ENCODE results near the gene RFT1.
A peak's percentile ranks its signal among the peaks of the same experiment; 100 is the strongest.

The RFT1 gene

GRCh38 chr3:53122933-53123305 lies 7.3 kb downstream of the RFT1 start:
- TF ChIP-seq CTCF (IDR thresholded peaks at IDR 0.05; ENCODE audit: low read depth, low read length) (no peak), POLR2A (IDR thresholded peaks at IDR 0.05; ENCODE audit: extremely low read depth, insufficient read length) (no peak), MYC (IDR thresholded peaks at IDR 0.05; ENCODE audit: low read depth, low read length) (peak; percentile 82), MAX (IDR thresholded peaks at IDR 0.05; ENCODE audit: low read depth, low read length) (peak; percentile 68)
- no peak overlapping the region for H3K4me3 ChIP-seq (ENCODE audit: low read depth, low read length)
- DNase-seq (ENCODE audit: low read depth), result peak; percentile 91

- H3K4me3 ChIP-seq (ENCODE audit: low read depth, low read length), result no peak overlapping the region
- no peak for DNase-seq (ENCODE audit: low read depth)
- TF ChIP-seq MAX (IDR thresholded peaks at IDR 0.05; ENCODE audit: low read depth, low read length) (no peak), CTCF (IDR thresholded peaks at IDR 0.05; ENCODE audit: low read depth, low read length) (no peak), POLR2A (IDR thresholded peaks at IDR 0.05; ENCODE audit: extremely low read depth, insufficient read length) (no peak), MYC (IDR thresholded peaks at IDR 0.05; ENCODE audit: low read depth, low read length) (no peak)
These were observed 7.8 kb downstream of the RFT1 start for GRCh38 chr3:53122255-53122932.

GRCh38 chr3:53120336-53120735 lies 9.9 kb downstream of the RFT1 start:
- H3K4me3 ChIP-seq (ENCODE audit: low read depth, low read length), result no peak overlapping the region
- no peak for TF ChIP-seq MAX (IDR thresholded peaks at IDR 0.05; ENCODE audit: low read depth, low read length)
- no peak for TF ChIP-seq POLR2A (IDR thresholded peaks at IDR 0.05; ENCODE audit: extremely low read depth, insufficient read length)
- TF ChIP-seq CTCF (IDR thresholded peaks at IDR 0.05; ENCODE audit: low read depth, low read length), result no peak
- TF ChIP-seq MYC (IDR thresholded peaks at IDR 0.05; ENCODE audit: low read depth, low read length), result no peak
- DNase-seq (ENCODE audit: low read depth), result no peak

GRCh38 chr3:53116956-53117355 lies 13.3 kb downstream of the RFT1 start:
- H3K4me3 ChIP-seq (ENCODE audit: low read depth, low read length), result no peak overlapping the region
- no peak for DNase-seq (ENCODE audit: low read depth)
- no peak for TF ChIP-seq CTCF (IDR thresholded peaks at IDR 0.05; ENCODE audit: low read depth, low read length)
- no peak for TF ChIP-seq POLR2A (IDR thresholded peaks at IDR 0.05; ENCODE audit: extremely low read depth, insufficient read length)
- TF ChIP-seq MYC (IDR thresholded peaks at IDR 0.05; ENCODE audit: low read depth, low read length), result no peak
- TF ChIP-seq MAX (IDR thresholded peaks at IDR 0.05; ENCODE audit: low read depth, low read length), result no peak

- DNase-seq (ENCODE audit: low read depth), result peak; percentile 38
These were observed 15.7 kb downstream of the RFT1 start for GRCh38 chr3:53114412-53115074.

More at GRCh38 chr3:53114412-53115074, 15.7 kb downstream of the RFT1 start:
- H3K4me3 ChIP-seq (ENCODE audit: low read depth, low read length), result no peak overlapping the region
- TF ChIP-seq MYC (IDR thresholded peaks at IDR 0.05; ENCODE audit: low read depth, low read length) (no peak), CTCF (IDR thresholded peaks at IDR 0.05; ENCODE audit: low read depth, low read length) (no peak), MAX (IDR thresholded peaks at IDR 0.05; ENCODE audit: low read depth, low read length) (no peak), POLR2A (IDR thresholded peaks at IDR 0.05; ENCODE audit: extremely low read depth, insufficient read length) (no peak)
